Keratinocyte (primary cell): ENCODE measurements around the gene USP17L28. TPM values are rescaled to one million over a fixed set of nuclear protein-coding genes. Genes with fewer than 3 reads are reported as not detected.
"Not testable (repeated sequence)": the region's sequence is repeated elsewhere in the genome, so short reads cannot be mapped to it uniquely, and the experiment has no call there.

Experiments used
- DNase-seq: peaks from one replicate; pipeline ENCODE4 v3.0.0-alpha.2; 2011; ENCODE audit warnings: low read depth, missing footprints, low spot score
- FAIRE-seq: peaks from 2 replicates; lab custom pipeline; 2011; peaks lifted over from hg19 to GRCh38; lab: Jason Lieb, UNC
- H2AFZ ChIP-seq: 2 replicates; pipeline ENCODE4 v1.6.0; 2012; ENCODE audit warnings: low read length, control low read depth, inconsistent platforms; ENCODE audit not compliant: control insufficient read depth
- H3K27ac ChIP-seq: 2 replicates; pipeline ENCODE4 v1.5.1; 2011; ENCODE audit warnings: low read length; ENCODE audit not compliant: control insufficient read depth, insufficient read depth
- H3K27me3 ChIP-seq: 3 replicates; pipeline ENCODE4 v1.6.0; 2011; ENCODE audit warnings: low read length; ENCODE audit not compliant: control insufficient read depth, insufficient read depth; ENCODE audit errors: extremely low read depth
- H3K36me3 ChIP-seq, 2 experiments: 2 replicates in 1 of 2; 3 replicates in 1 of 2; pipeline ENCODE4 v1.5.1; 2011; ENCODE audit warnings: low read length in 2 of 2, mild to moderate bottlenecking in 1 of 2; ENCODE audit not compliant: control insufficient read depth in 2 of 2, insufficient read depth in 2 of 2; ENCODE audit errors: extremely low read depth in 1 of 2
- H3K4me1 ChIP-seq: 3 replicates; pipeline ENCODE4 v1.5.1; 2011; ENCODE audit warnings: low read length; ENCODE audit not compliant: control insufficient read depth, insufficient read depth; ENCODE audit errors: extremely low read depth
- H3K4me2 ChIP-seq: 3 replicates; pipeline ENCODE4 v1.6.0; 2011; ENCODE audit warnings: low read depth, low read length; ENCODE audit not compliant: control insufficient read depth, insufficient read depth; ENCODE audit errors: extremely low read depth
- H3K4me3 ChIP-seq, 3 experiments: fragments of 200-600 bp in 1 of 3; sonication (generic) in 1 of 3; 2 replicates in 2 of 3; 3 replicates in 1 of 3; pipeline ENCODE4 v1.5.1; 2011 to 2016; ENCODE audit warnings: low read length in 3 of 3, mild to moderate bottlenecking in 3 of 3, control low read depth in 2 of 3, inconsistent platforms in 1 of 3, low read depth in 1 of 3, mixed read lengths in 1 of 3, mixed run types in 1 of 3, moderate library complexity in 1 of 3; ENCODE audit not compliant: control insufficient read depth in 2 of 3, insufficient read depth in 2 of 3; ENCODE audit errors: extremely low read depth in 1 of 3
- H3K79me2 ChIP-seq: 2 replicates; pipeline ENCODE4 v1.6.0; 2012; ENCODE audit warnings: low read length; ENCODE audit not compliant: control insufficient read depth, insufficient read depth
- H3K9ac ChIP-seq: 3 replicates; pipeline ENCODE4 v1.6.0; 2011; ENCODE audit warnings: low read length; ENCODE audit not compliant: control insufficient read depth, insufficient read depth; ENCODE audit errors: extremely low read depth
- H3K9me1 ChIP-seq: 3 replicates; pipeline ENCODE4 v1.6.0; 2011; ENCODE audit warnings: low read length; ENCODE audit not compliant: control insufficient read depth, insufficient read depth; ENCODE audit errors: extremely low read depth
- H3K9me3 ChIP-seq: 2 replicates; pipeline ENCODE4 v1.5.1; 2012; ENCODE audit warnings: low read depth, low read length; ENCODE audit not compliant: control insufficient read depth
- H4K20me1 ChIP-seq: 3 replicates; pipeline ENCODE4 v1.6.0; 2011; ENCODE audit warnings: low read length; ENCODE audit not compliant: control insufficient read depth, insufficient read depth; ENCODE audit errors: extremely low read depth
- EZH2 ChIP-seq: IDR thresholded peaks from one replicate; pipeline ENCODE4 v1.6.1; 2012; ENCODE audit warnings: inconsistent platforms, mild to moderate bottlenecking, low read length, moderate library complexity
- dilution Hi-C: fragments of 300-500 bp; cut with MboI; formaldehyde crosslinking; loops from one replicate; pipeline ENCODE4 v1.7.0; 2020; ENCODE audit warnings: low sequenced_read_pairs; ENCODE audit not compliant: extremely low pct_ligation_motif_present
- polyA plus RNA-seq, 5 experiments: library from polyadenylated mRNA; depleted of rRNA in 3 of 5; stranded (reverse) in 3 of 5; stranded (forward) in 1 of 5; unstranded in 1 of 5; fragments of >200 nt; gene quantifications; 1 replicate in 1 of 5; 2 replicates in 3 of 5; 3 replicates in 1 of 5; pipeline versions ENCODE4 v1.2.1 to v1.2.3, GENCODE V29; 2011 to 2012; ENCODE audit warnings: missing spikeins in 2 of 5, low read depth in 1 of 5, low replicate concordance in 1 of 5
- TF ChIP-seq, protein P1 (sequence below), 3 experiments: IDR thresholded peaks in 1 of 3; conservative IDR thresholded peaks in 1 of 3; optimal IDR thresholded peaks in 1 of 3; 2 replicates in 2 of 3; 3 replicates in 1 of 3; pipeline versions ENCODE3 to v1.5.1; 2011; ENCODE audit warnings: low read length in 3 of 3, mild to moderate bottlenecking in 3 of 3, moderate library complexity in 2 of 3, control low read depth in 1 of 3, inconsistent platforms in 1 of 3; ENCODE audit not compliant: insufficient read depth in 2 of 3; ENCODE audit errors: extremely low read depth in 1 of 3

The USP17L28 gene
- polyA plus RNA-seq, 1 donor (not counting 4 experiments of a cell fraction or from before 2014, with no cell fraction given): not detected

GRCh38 chr4:9384126-9384525 lies 35.4 kb downstream of the USP17L28 start:
- TF ChIP-seq, protein P1, sequence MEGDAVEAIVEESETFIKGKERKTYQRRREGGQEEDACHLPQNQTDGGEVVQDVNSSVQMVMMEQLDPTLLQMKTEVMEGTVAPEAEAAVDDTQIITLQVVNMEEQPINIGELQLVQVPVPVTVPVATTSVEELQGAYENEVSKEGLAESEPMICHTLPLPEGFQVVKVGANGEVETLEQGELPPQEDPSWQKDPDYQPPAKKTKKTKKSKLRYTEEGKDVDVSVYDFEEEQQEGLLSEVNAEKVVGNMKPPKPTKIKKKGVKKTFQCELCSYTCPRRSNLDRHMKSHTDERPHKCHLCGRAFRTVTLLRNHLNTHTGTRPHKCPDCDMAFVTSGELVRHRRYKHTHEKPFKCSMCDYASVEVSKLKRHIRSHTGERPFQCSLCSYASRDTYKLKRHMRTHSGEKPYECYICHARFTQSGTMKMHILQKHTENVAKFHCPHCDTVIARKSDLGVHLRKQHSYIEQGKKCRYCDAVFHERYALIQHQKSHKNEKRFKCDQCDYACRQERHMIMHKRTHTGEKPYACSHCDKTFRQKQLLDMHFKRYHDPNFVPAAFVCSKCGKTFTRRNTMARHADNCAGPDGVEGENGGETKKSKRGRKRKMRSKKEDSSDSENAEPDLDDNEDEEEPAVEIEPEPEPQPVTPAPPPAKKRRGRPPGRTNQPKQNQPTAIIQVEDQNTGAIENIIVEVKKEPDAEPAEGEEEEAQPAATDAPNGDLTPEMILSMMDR (optimal IDR thresholded peaks at IDR 0.05 in 1 of 3, IDR thresholded peaks at IDR 0.05 in 1 of 3, conservative IDR thresholded peaks at IDR 0.05 in 1 of 3; ENCODE audit: extremely low read depth in 1 of 3, insufficient read depth in 2 of 3, low read length in 3 of 3): no peak
- TF ChIP-seq EZH2: no peak
- Histone ChIP-seq H3K9me3 (no peaks in the 10 kb centered on the region), H3K27ac (no peak overlapping the region), H4K20me1 (no peaks in the 10 kb centered on the region), H3K9me1 (no peaks in the 10 kb centered on the region), H3K36me3 (no peaks in the 10 kb centered on the region), H3K79me2 (no peaks in the 10 kb centered on the region), H3K4me2 (no peak overlapping the region), H3K27me3 (no peaks in the 10 kb centered on the region), H3K9ac (no peak overlapping the region), H3K4me3 (no peak overlapping the region), H2AFZ (no peak overlapping the region), H3K4me1 (no peaks in the 10 kb centered on the region)
- DNase-seq: no peak
- dilution Hi-C loops: no loop called here
- no peak for FAIRE-seq

DNA sequence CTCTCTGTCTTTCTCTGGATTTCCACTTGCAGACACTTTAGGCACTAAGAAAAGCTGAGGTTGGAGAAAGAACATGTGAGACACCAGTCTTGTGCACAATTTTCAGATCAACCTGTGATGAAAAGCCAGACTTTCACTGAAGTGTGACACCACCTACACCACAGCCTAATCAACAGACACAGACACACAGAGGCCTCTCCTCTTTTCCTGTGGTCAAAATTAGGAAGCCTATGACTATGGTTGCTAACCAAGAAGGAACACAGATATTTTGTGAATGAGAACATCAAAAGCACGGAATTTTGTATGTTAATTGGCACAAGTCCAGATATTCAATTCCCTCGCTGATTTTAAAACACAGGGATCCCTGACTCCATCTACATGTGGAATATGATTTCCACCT lies 40.3 kb downstream of the USP17L28 start:
- H3K4me2 ChIP-seq, H3K27ac ChIP-seq, H3K4me3 ChIP-seq, H3K79me2 ChIP-seq, FAIRE-seq, H3K9me3 ChIP-seq, H3K27me3 ChIP-seq, H3K4me1 ChIP-seq, DNase-seq, H2AFZ ChIP-seq, H3K9ac ChIP-seq, H3K36me3 ChIP-seq, dilution Hi-C loops, H4K20me1 ChIP-seq, H3K9me1 ChIP-seq: not testable (repeated sequence)

Other genes with a start within 250 kb of the USP17L28 start
- gene FAM90A26, start 178.5 kb upstream of the USP17L28 start, polyA plus RNA-seq: not detected in 3 replicates
- gene USP17L10, start 138.2 kb upstream of the USP17L28 start, polyA plus RNA-seq: not detected in 3 replicates
- not detected in 3 replicates for gene USP17L11, start 133.5 kb upstream of the USP17L28 start, polyA plus RNA-seq
- gene USP17L12, start 128.7 kb upstream of the USP17L28 start, polyA plus RNA-seq: not detected in 3 replicates
- gene USP17L13, start 124.0 kb upstream of the USP17L28 start, polyA plus RNA-seq: not detected in 3 replicates
- gene USP17L15, start 114.5 kb upstream of the USP17L28 start, polyA plus RNA-seq: not detected in 3 replicates
- not detected in 3 replicates for gene USP17L17, start 105.0 kb upstream of the USP17L28 start, polyA plus RNA-seq
- not detected in 3 replicates for gene USP17L18, start 100.3 kb upstream of the USP17L28 start, polyA plus RNA-seq
- not detected in 3 replicates for gene USP17L19, start 95.5 kb upstream of the USP17L28 start, polyA plus RNA-seq
- not detected in 3 replicates for gene USP17L20, start 90.8 kb upstream of the USP17L28 start, polyA plus RNA-seq
- gene USP17L21, start 86.0 kb upstream of the USP17L28 start, polyA plus RNA-seq: not detected in 3 replicates
- not detected in 3 replicates for gene USP17L22, start 81.3 kb upstream of the USP17L28 start, polyA plus RNA-seq
- not detected in 3 replicates for gene USP17L24, start 23.7 kb upstream of the USP17L28 start, polyA plus RNA-seq
- not detected in 3 replicates for gene USP17L25, start 19.0 kb upstream of the USP17L28 start, polyA plus RNA-seq
- gene USP17L26, start 14.2 kb upstream of the USP17L28 start, polyA plus RNA-seq: not detected in 3 replicates
- not detected in 3 replicates for gene USP17L5, start 9.5 kb upstream of the USP17L28 start, polyA plus RNA-seq
- not detected in 3 replicates for gene USP17L27, start 4.7 kb upstream of the USP17L28 start, polyA plus RNA-seq
- gene USP17L29, start 4.7 kb downstream of the USP17L28 start, polyA plus RNA-seq: not detected in 3 replicates
- not detected in 3 replicates for gene USP17L30, start 14.2 kb downstream of the USP17L28 start, polyA plus RNA-seq
- not detected in 3 replicates for gene DEFB131A, start 95.5 kb downstream of the USP17L28 start, polyA plus RNA-seq